OCI-LY1 (cell line): ENCODE measurements around the gene HIVEP2.

Experiments used
- H2AFZ ChIP-seq: fragments of 200-600 bp; sonication (generic), shearing (Covaris generic); 2 replicates; pipeline ENCODE4 v1.6.0; 2014; ENCODE audit warnings: antibody characterized with exemption, mild to moderate bottlenecking, low read length
- H3F3A ChIP-seq: fragments of 200-600 bp; sonication (generic), shearing (Covaris generic); 2 replicates; pipeline ENCODE4 v1.6.0; 2014; ENCODE audit warnings: mild to moderate bottlenecking, antibody characterized with exemption, low read length, moderate library complexity; ENCODE audit not compliant: insufficient read depth
- H3K27ac ChIP-seq: fragments of 200-600 bp; sonication (generic); 2 replicates; pipeline ENCODE4 v1.5.1; 2014; ENCODE audit warnings: low read length, mixed run types, mild to moderate bottlenecking, low read depth; ENCODE audit not compliant: poor library complexity, severe bottlenecking
- H3K27me3 ChIP-seq: fragments of 200-600 bp; sonication (generic); 2 replicates; pipeline ENCODE4 v1.6.0; 2014; ENCODE audit warnings: antibody characterized with exemption, mild to moderate bottlenecking, low read length, moderate library complexity; ENCODE audit not compliant: insufficient read depth
- H3K36me3 ChIP-seq: fragments of 200-600 bp; sonication (generic); 2 replicates; pipeline ENCODE4 v1.6.1; 2014; ENCODE audit warnings: mild to moderate bottlenecking, antibody characterized with exemption, low read length, moderate library complexity, mixed read lengths; ENCODE audit not compliant: insufficient read depth
- H3K4me1 ChIP-seq: fragments of 200-600 bp; sonication (generic); 2 replicates; pipeline ENCODE4 v1.5.1; 2014; ENCODE audit warnings: mild to moderate bottlenecking, low read length, moderate library complexity; ENCODE audit not compliant: insufficient read depth, severe bottlenecking
- H3K4me2 ChIP-seq: fragments of 200-600 bp; sonication (generic), shearing (Covaris generic); 2 replicates; pipeline ENCODE4 v1.6.1; 2014; ENCODE audit warnings: low read length
- H3K4me3 ChIP-seq: fragments of 200-600 bp; sonication (generic); 2 replicates; pipeline ENCODE4 v1.5.1; 2014; ENCODE audit warnings: low read length, low read depth, mild to moderate bottlenecking, mixed read lengths; ENCODE audit not compliant: poor library complexity, severe bottlenecking
- H3K79me2 ChIP-seq: fragments of 200-600 bp; shearing (Covaris generic); 2 replicates; pipeline ENCODE4 v1.6.1; 2016; ENCODE audit warnings: mixed run types, low read length, mixed read lengths; ENCODE audit not compliant: insufficient read depth
- H3K9ac ChIP-seq: fragments of 200-600 bp; sonication (generic), shearing (Covaris generic); 2 replicates; pipeline ENCODE4 v1.6.1; 2014; ENCODE audit warnings: mild to moderate bottlenecking, low read length, mixed read lengths
- H3K9me2 ChIP-seq: fragments of 200-600 bp; sonication (generic), shearing (Covaris generic); 2 replicates; pipeline ENCODE4 v1.6.1; 2014; ENCODE audit warnings: low read depth, mild to moderate bottlenecking, low read length, mixed read lengths
- H3K9me3 ChIP-seq: fragments of 200-600 bp; shearing (Covaris generic); 2 replicates; pipeline ENCODE4 v1.6.1; 2014; ENCODE audit warnings: low read length, mixed read lengths
- H4K20me1 ChIP-seq: fragments of 200-600 bp; sonication (generic), shearing (Covaris generic); 2 replicates; pipeline ENCODE4 v1.6.0; 2016; ENCODE audit warnings: mild to moderate bottlenecking, low read length; ENCODE audit not compliant: insufficient read depth
- EZH2 ChIP-seq: fragments of 200-600 bp; sonication (generic), shearing (Covaris generic); IDR thresholded peaks from 2 replicates; pipeline ENCODE4 v1.8.0; 2017; ENCODE audit warnings: borderline replicate concordance, mixed run types, mild to moderate bottlenecking, antibody characterized with exemption, low read length, moderate library complexity, mixed read lengths
- TF ChIP-seq, protein P1 (sequence below): fragments of 200-600 bp; sonication (generic), shearing (Covaris generic); IDR thresholded peaks from 2 replicates; pipeline ENCODE4 v1.5.1; 2017; ENCODE audit warnings: mild to moderate bottlenecking, antibody characterized with exemption, low read length, moderate library complexity, mixed read lengths

HIVEP2 gene

DNA sequence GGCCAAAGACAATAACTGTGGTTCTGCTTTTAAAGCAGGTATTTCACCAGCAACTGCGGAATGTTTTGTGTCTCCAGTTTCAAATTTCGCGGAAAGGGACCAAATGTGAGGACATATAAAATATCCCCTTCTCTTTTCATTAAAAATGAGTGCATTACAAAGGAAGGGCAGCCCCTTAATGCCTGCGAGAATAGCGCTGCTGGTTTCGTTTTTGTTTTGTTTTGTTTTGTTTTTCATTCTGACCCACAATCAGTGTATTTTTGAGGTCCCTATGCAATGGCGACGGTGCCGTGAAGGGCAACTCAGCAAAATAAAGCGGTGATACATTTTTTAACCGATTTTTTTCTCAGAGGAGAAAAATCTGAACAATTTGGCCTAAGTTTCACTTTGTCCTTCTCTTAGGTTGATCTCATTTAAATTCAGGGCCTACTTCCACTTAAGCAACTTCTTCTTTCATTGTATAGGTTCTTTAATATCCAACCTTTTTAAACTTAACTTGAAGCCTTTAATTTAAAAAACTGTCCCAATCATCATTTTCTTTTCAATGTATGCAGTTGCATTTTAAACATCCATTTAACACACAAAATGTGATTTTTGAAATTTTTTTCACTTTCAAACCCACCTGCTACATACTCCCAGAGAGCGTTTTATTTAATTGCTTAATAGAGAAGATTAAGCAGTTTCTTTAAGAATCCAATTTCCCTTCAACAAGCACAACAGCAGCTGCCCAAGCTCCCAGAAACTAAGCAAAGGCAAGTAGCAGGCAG, 2.9 kb upstream of the HIVEP2 start:
- Histone ChIP-seq H3K9me3 (no peaks in the 10 kb centered on the region), H3K4me1 (peaks cover 38% of the 10 kb centered on the region), H3F3A (no peaks in the 10 kb centered on the region), H3K9me2 (no peaks in the 10 kb centered on the region), H4K20me1 (no peaks in the 10 kb centered on the region), H2AFZ (peak overlapping the region; percentile 84), H3K9ac (peak overlapping the region; percentile 95), H3K79me2 (peaks cover 6% of the 10 kb centered on the region), H3K27me3 (no peaks in the 10 kb centered on the region), H3K36me3 (no peaks in the 10 kb centered on the region), H3K27ac (peak overlapping the region; percentile 85), H3K4me2 (peak overlapping the region; percentile 91), H3K4me3 (peak overlapping the region; percentile 69)
- no peak for TF ChIP-seq EZH2
- TF ChIP-seq, protein P1, sequence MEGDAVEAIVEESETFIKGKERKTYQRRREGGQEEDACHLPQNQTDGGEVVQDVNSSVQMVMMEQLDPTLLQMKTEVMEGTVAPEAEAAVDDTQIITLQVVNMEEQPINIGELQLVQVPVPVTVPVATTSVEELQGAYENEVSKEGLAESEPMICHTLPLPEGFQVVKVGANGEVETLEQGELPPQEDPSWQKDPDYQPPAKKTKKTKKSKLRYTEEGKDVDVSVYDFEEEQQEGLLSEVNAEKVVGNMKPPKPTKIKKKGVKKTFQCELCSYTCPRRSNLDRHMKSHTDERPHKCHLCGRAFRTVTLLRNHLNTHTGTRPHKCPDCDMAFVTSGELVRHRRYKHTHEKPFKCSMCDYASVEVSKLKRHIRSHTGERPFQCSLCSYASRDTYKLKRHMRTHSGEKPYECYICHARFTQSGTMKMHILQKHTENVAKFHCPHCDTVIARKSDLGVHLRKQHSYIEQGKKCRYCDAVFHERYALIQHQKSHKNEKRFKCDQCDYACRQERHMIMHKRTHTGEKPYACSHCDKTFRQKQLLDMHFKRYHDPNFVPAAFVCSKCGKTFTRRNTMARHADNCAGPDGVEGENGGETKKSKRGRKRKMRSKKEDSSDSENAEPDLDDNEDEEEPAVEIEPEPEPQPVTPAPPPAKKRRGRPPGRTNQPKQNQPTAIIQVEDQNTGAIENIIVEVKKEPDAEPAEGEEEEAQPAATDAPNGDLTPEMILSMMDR: no peak

DNA sequence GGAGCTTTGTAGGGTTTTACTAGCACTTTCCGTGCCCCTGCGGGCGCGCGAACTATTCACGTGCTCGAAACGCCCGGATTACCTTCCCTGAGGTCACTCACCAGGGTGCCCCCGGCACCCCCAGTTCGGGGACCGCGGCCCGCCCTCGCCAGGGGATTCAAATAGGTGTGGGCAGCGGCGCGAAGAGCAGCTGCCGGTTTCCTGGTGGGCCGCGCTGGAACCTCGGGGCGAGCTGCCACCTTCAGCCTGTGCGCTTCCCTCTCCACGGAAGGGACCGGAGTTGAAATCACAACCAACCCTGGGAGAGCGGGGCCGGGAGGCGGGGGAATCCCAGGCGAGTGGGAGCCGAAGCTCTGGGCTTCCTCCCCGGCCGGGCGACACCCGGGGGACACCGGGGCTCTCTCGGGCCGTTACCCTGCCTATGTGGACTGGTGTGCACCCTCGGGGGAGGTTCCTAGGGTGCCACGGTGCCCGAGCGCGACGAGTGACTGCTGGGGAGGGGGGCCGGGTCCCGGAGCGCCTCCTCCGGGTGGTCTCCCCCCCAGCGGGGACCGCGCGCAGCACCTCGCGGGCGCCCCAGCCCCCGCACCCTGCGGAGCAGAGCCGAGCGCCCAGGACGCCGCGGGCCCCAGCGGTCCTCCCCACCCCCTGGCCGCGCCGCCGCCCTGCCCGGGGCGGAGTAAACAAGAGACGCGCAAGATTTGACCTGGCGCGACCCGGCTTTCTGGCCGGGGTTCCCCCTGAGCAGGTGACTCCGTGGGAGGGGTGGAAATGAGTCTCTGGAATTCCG, 2.1 kb upstream of the HIVEP2 start:
- H3K9ac ChIP-seq: peak overlapping the region; percentile 95
- no peaks in the 10 kb centered on the region for H3K9me3 ChIP-seq
- H3K79me2 ChIP-seq: peaks cover 14% of the 10 kb centered on the region
- TF ChIP-seq, protein P1: no peak
- no peak for TF ChIP-seq EZH2
- H3K9me2 ChIP-seq: no peaks in the 10 kb centered on the region
- no peaks in the 10 kb centered on the region for H3K27me3 ChIP-seq
- peak overlapping the region; percentile 85 for H3K27ac ChIP-seq
- H3K4me1 ChIP-seq: peaks cover 38% of the 10 kb centered on the region
- H2AFZ ChIP-seq: peak overlapping the region; percentile 84
- H3K4me3 ChIP-seq: peak overlapping the region; percentile 69
- H3K36me3 ChIP-seq: no peaks in the 10 kb centered on the region
- H3K4me2 ChIP-seq: peak overlapping the region; percentile 91
- H3F3A ChIP-seq: no peaks in the 10 kb centered on the region
- no peaks in the 10 kb centered on the region for H4K20me1 ChIP-seq

DNA sequence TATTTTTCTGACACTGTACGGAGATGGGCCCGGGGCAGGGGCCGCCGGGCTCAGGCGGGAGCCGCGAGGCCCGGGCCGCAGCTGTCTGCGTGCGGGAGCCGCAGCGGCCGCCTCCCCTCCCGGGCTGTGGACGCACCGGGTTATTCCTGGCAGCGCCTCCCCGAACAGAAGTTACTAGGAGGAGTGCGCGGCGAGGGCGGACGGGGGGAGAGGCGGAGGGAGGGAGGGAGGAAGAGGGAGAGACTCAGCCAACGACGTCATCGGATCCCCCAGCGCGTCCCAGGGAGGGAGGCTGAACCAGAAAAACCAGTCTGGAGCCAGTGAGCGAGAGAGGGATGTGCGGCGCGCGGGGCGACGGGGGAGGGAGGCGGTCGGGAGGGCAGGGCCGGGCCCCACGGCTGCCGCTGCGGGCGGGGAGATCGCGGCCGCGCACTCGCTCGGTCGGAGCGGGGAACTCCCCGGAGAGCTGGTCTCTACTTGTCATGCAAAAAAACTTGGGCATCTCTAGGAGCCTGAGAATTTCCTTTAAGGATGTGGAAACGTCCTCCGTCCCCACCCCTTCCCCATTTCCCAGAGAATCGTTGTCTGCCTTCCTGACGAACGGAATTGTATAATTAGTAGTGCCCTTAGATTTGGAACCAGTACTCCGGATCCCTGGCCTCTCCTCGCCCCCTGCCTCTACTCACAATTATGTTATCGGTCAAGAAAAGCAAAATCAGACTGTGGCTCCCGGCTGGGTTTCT, 1.4 kb upstream of the HIVEP2 start:
- Histone ChIP-seq H3K4me1 (peaks cover 44% of the 10 kb centered on the region), H3K27me3 (no peaks in the 10 kb centered on the region), H3K36me3 (no peaks in the 10 kb centered on the region), H3K9ac (peak overlapping the region; percentile 95), H3K9me2 (no peaks in the 10 kb centered on the region), H3K4me2 (peak overlapping the region; percentile 91), H4K20me1 (no peaks in the 10 kb centered on the region), H3K79me2 (peaks cover 21% of the 10 kb centered on the region), H2AFZ (no peak overlapping the region), H3K27ac (peak overlapping the region; percentile 85), H3K4me3 (peak overlapping the region; percentile 69), H3K9me3 (no peaks in the 10 kb centered on the region), H3F3A (no peaks in the 10 kb centered on the region)
- TF ChIP-seq, protein P1: no peak
- TF ChIP-seq EZH2: no peak
